Muscle layer of colon (tissue), 2 donors: Measurements from ENCODE around the gene VPS18.

Experiments
- H3K27ac ChIP-seq: one replicate; pipeline ENCODE4 v1.7.0; 2013; ENCODE audit warnings: low read depth, mild to moderate bottlenecking, low read length, moderate library complexity
- H3K27me3 ChIP-seq, 2 donors: one replicate each; pipeline ENCODE4 v1.7.0; 2013; ENCODE audit warnings: low read length in 2 of 2, mild to moderate bottlenecking in 2 of 2; ENCODE audit not compliant: insufficient read depth in 2 of 2, control insufficient read depth in 1 of 2
- H3K36me3 ChIP-seq: one replicate; pipeline ENCODE4 v1.7.0; 2013; ENCODE audit warnings: mild to moderate bottlenecking, low read length; ENCODE audit not compliant: insufficient read depth
- H3K4me1 ChIP-seq: one replicate; pipeline ENCODE4 v1.7.0; 2013; ENCODE audit warnings: mild to moderate bottlenecking, low read length; ENCODE audit not compliant: insufficient read depth
- H3K4me3 ChIP-seq, 2 donors: one replicate each; pipeline ENCODE4 v1.7.0; 2013; ENCODE audit warnings: low read length in 2 of 2, low read depth in 1 of 2, mild to moderate bottlenecking in 1 of 2, moderate library complexity in 1 of 2
- H3K9ac ChIP-seq: one replicate; pipeline ENCODE4 v1.7.0; 2013; ENCODE audit warnings: low read length
- H3K9me3 ChIP-seq: one replicate; pipeline ENCODE4 v1.7.0; 2013; ENCODE audit warnings: mild to moderate bottlenecking, low read length
- donor health status: abdominal sarcoma.
- donor health status: Adenocarcinoma of cecum.

The VPS18 gene

DNA sequence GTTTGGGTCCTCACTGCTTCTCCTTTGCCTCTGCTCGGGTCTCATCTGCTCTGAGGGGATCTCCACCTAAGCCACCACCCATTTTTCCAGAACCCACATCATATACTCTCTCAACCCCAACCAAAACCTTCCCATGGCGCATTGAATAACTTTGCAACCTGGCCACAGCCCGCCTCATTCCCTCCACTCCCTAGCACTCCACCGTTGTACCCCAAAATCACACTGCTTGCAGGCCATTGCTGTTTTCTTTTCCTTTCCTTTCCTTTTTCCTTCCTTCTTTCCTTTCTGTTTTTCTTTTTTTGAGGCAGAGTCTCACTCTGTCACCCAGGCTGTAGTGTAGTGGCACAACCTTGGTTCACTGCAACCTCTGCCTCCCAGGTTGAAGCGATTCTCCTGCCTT is 3.1 kb upstream of the VPS18 start:
- no peaks in the 10 kb centered on the region for H3K36me3 ChIP-seq
- no peaks in the 10 kb centered on the region for H3K27me3 ChIP-seq
- no peak overlapping the region for H3K9ac ChIP-seq
- H3K27ac ChIP-seq: no peak overlapping the region
- H3K4me1 ChIP-seq: peaks cover 20% of the 10 kb centered on the region
- no peak overlapping the region for H3K4me3 ChIP-seq
- no peaks in the 10 kb centered on the region for H3K9me3 ChIP-seq

GRCh38 chr15:40891810-40892446 is 2.3 kb upstream of the VPS18 start:
- no peak overlapping the region for H3K4me3 ChIP-seq
- H3K4me1 ChIP-seq: peaks cover 20% of the 10 kb centered on the region
- H3K36me3 ChIP-seq: no peaks in the 10 kb centered on the region
- no peaks in the 10 kb centered on the region for H3K27me3 ChIP-seq
- H3K9me3 ChIP-seq: no peaks in the 10 kb centered on the region
- H3K27ac ChIP-seq: no peak overlapping the region
- no peak overlapping the region for H3K9ac ChIP-seq

DNA sequence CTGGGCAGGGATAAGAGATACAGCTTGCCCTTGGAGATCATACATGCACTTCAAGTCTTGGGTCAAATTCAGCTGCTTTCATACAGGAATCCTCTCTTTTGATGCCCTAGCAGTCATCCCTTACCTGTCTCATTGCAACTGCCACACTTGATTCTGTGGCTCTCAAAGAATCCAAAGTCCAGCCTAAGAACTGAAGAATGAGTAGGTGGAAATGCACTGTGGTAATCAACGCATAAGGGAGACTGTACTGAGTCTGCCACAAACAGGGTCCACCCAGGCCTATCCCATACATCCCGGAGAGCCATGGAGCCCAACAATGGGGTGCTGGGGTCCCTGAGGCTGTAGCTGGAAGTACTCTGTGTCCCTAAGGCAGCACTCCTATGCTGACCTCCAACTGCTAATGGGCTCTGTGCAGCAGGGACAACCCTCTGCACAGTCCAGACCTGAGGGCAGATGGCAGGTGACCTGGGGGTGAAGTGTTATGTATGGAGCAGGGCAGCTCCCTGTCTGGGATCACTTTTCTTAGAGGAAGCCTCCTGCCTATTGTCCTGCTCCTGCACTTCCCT is 1.7 kb upstream of the VPS18 start:
- no peak overlapping the region for H3K27ac ChIP-seq
- peaks cover 20% of the 10 kb centered on the region for H3K4me1 ChIP-seq
- H3K9ac ChIP-seq: no peak overlapping the region
- no peaks in the 10 kb centered on the region for H3K27me3 ChIP-seq
- no peaks in the 10 kb centered on the region for H3K9me3 ChIP-seq
- no peaks in the 10 kb centered on the region for H3K36me3 ChIP-seq
- H3K4me3 ChIP-seq: no peak overlapping the region

GRCh38 chr15:40893019-40893670 is 1.1 kb upstream of the VPS18 start:
- no peak overlapping the region for H3K27ac ChIP-seq

DNA sequence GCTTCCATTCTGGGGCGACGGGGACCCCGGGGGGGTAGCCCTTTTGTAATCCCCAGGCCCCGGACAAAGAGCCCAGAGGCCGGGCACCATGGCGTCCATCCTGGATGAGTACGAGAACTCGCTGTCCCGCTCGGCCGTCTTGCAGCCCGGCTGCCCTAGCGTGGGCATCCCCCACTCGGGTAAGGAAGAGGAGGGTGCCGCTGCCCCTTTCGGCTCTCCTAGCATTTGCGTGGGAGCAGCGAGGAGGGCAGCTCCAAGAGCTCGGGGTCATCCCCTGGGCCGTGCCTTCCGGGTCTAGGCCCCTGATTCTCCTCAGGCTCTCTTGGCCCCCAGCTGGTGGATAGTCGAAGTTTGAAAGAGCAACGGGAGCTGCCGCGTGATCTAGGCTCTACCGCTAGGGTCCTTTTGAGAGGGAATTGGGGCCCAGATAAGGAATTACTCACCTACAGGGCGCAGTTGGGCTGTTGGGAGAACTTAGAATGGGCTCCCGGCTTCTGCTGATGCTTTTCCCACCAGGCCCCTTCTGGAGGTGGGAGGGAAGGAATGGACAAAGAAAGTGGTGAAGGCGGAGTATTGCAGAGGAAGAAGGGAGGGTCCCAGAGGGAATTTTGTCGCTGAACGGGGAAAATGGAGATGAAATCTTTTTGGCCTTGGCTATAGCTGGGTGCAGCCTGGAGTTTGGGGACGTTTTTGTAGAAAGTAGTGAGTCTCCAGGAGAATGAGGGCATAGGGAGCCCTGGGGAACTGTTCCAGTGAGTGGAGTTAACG is 615 bp downstream of the VPS18 start:
- Histone ChIP-seq H3K36me3 (peaks cover 16% of the 10 kb centered on the region), H3K9me3 (no peaks in the 10 kb centered on the region), H3K4me3 (peak overlapping the region; percentile 87 to 88), H3K27ac (peak overlapping the region; percentile 91), H3K4me1 (peaks cover 20% of the 10 kb centered on the region), H3K9ac (peak overlapping the region; percentile 55), H3K27me3 (no peaks in the 10 kb centered on the region)

More at GRCh38 chr15:40893019-40893670, 1.1 kb upstream of the VPS18 start:
- Histone ChIP-seq H3K9me3 (no peaks in the 10 kb centered on the region), H3K27me3 (no peaks in the 10 kb centered on the region), H3K4me3 (peak overlapping the region in 1 of 2 donors; percentile 88), H3K9ac (peak overlapping the region; percentile 83), H3K4me1 (peaks cover 20% of the 10 kb centered on the region), H3K36me3 (no peaks in the 10 kb centered on the region)

- no peak overlapping the region for H3K4me3 ChIP-seq
- H3K4me1 ChIP-seq: peaks cover 14% of the 10 kb centered on the region
- H3K36me3 ChIP-seq: peaks cover 44% of the 10 kb centered on the region
- H3K9ac ChIP-seq: no peak overlapping the region
- no peaks in the 10 kb centered on the region for H3K27me3 ChIP-seq
- H3K9me3 ChIP-seq: no peaks in the 10 kb centered on the region
- H3K27ac ChIP-seq: no peak overlapping the region
Measured at GRCh38 chr15:40899536-40900207, 5.4 kb downstream of the VPS18 start.

DNA sequence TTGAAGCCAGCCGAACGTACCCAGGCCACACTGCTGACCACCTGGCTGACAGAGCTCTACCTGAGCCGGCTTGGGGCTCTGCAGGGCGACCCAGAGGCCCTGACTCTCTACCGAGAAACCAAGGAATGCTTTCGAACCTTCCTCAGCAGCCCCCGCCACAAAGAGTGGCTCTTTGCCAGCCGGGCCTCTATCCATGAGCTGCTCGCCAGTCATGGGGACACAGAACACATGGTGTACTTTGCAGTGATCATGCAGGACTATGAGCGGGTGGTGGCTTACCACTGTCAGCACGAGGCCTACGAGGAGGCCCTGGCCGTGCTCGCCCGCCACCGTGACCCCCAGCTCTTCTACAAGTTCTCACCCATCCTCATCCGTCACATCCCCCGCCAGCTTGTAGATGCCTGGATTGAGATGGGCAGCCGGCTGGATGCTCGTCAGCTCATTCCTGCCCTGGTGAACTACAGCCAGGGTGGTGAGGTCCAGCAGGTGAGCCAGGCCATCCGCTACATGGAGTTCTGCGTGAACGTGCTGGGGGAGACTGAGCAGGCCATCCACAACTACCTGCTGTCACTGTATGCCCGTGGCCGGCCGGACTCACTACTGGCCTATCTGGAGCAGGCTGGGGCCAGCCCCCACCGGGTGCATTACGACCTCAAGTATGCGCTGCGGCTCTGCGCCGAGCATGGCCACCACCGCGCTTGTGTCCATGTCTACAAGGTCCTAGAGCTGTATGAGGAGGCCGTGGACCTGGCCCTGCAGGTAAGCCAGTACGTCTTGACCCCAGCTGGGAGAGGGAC is 6.2 kb downstream of the VPS18 start:
- Histone ChIP-seq H3K4me3 (no peak overlapping the region), H3K27ac (no peak overlapping the region), H3K36me3 (peaks cover 44% of the 10 kb centered on the region), H3K9ac (no peak overlapping the region), H3K9me3 (no peaks in the 10 kb centered on the region), H3K4me1 (peaks cover 13% of the 10 kb centered on the region), H3K27me3 (no peaks in the 10 kb centered on the region)

DNA sequence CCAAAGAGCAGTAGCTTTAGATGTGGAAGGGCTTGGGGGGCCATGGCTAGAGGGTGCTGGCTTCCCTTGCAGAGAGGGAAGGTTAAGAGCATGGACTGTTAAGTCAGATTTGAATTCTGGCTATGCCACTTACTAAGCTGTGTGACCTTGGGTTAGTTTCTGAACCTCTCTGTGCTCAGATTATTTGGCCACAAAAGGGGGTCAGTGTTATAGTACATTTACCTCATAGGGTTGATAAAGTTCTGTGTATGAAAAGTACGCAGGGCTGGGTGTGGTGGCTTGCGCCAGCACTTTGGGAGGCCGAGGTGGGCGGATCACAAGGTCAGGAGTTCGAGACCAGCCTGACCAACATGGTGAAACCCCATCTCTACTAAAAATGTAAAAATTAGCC is 6.8 kb downstream of the VPS18 start:
- Histone ChIP-seq H3K36me3 (peaks cover 44% of the 10 kb centered on the region), H3K4me1 (peaks cover 13% of the 10 kb centered on the region), H3K4me3 (no peak overlapping the region), H3K9ac (no peak overlapping the region), H3K27me3 (no peaks in the 10 kb centered on the region), H3K9me3 (no peaks in the 10 kb centered on the region), H3K27ac (no peak overlapping the region)

- Histone ChIP-seq H3K9ac (no peak overlapping the region), H3K4me1 (peaks cover 26% of the 10 kb centered on the region), H3K36me3 (peaks cover 44% of the 10 kb centered on the region), H3K27me3 (no peaks in the 10 kb centered on the region), H3K27ac (no peak overlapping the region), H3K9me3 (no peaks in the 10 kb centered on the region), H3K4me3 (no peak overlapping the region)
Measured at GRCh38 chr15:40902605-40903561, 8.6 kb downstream of the VPS18 start.
